ENCODE results near the gene MYOT. TPM values are rescaled to one million over a fixed set of nuclear protein-coding genes. Genes with fewer than 3 reads are reported as not detected.

MYOT gene
- total RNA-seq, 1 experiment from 2014 or later: not detected

DNA sequence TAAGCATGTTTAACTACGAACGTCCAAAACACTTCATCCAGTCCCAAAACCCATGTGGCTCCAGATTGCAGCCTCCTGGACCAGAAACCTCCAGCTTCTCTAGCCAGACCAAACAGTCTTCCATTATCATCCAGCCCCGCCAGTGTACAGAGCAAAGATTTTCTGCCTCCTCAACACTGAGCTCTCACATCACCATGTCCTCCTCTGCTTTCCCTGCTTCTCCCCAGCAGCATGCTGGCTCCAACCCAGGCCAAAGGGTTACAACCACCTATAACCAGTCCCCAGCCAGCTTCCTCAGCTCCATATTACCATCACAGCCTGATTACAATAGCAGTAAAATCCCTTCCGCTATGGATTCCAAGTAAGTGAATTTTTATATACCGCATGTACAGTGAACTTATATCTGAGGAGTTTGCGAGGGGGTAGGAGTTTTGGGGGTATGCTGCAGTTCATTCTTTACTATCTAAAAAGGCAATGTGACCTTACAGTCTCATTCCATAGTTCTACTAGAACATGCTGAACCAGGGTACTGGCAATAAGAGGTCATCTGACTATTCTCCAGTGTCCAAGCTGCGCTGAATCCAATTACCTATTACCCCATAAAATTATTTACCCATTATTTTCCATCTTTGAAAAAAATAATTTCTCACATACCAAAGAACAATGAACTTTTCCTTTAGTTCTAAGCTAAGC is 3.1 kb downstream of the MYOT start:
- no TSS peak for BruUV-seq (replicated peaks)
- Histone ChIP-seq H3K9me3 (ENCODE audit: insufficient read depth, low read depth) (no peaks in the 10 kb centered on the region), H4K20me1 (ENCODE audit: insufficient read depth) (no peaks in the 10 kb centered on the region), H3K27ac (no peak overlapping the region), H3K4me1 (replicated peaks; ENCODE audit: insufficient read depth) (no peaks in the 10 kb centered on the region), H3K27me3 (ENCODE audit: insufficient read depth, low read depth) (no peaks in the 10 kb centered on the region), H3K36me3 (ENCODE audit: low read depth) (no peaks in the 10 kb centered on the region), H3K9me2 (ENCODE audit: insufficient read depth) (no peaks in the 10 kb centered on the region), H3K79me2 (ENCODE audit: low read depth) (no peaks in the 10 kb centered on the region), H3F3A (ENCODE audit: insufficient read depth, low read depth) (no peaks in the 10 kb centered on the region), H2AFZ (no peak overlapping the region), H3K4me2 (no peak overlapping the region), H3K4me3 (no peak overlapping the region)
- ChIA-PET POLR2A (ENCODE audit: unreplicated experiment) (no interaction called here), CTCF (interaction anchor here (0.5 to 0.6 kb wide), 2 partner anchors 117 to 533 kb away, joined by 7 to 8 read pairs; partner anchors contain the start of gene HNRNPA0)
- intact Hi-C loops (cut with micrococcal nuclease; ENCODE audit: unreplicated experiment): no loop called here
- TF ChIP-seq EZH2 (IDR thresholded peaks at IDR 0.05; ENCODE audit: low read depth) (no peak), CTCF (conservative IDR thresholded peaks at IDR 0.05) (no peak)
- no peak for DNase-seq

GRCh38 chr5:137871571-137871970 is 3.9 kb downstream of the MYOT start:
- Histone ChIP-seq H3K79me2 (ENCODE audit: low read depth) (no peaks in the 10 kb centered on the region), H4K20me1 (ENCODE audit: insufficient read depth) (no peaks in the 10 kb centered on the region), H3F3A (ENCODE audit: insufficient read depth, low read depth) (no peaks in the 10 kb centered on the region), H3K27me3 (ENCODE audit: insufficient read depth, low read depth) (no peaks in the 10 kb centered on the region), H3K9me3 (ENCODE audit: insufficient read depth, low read depth) (no peaks in the 10 kb centered on the region), H3K4me3 (no peak overlapping the region), H3K36me3 (ENCODE audit: low read depth) (no peaks in the 10 kb centered on the region), H2AFZ (no peak overlapping the region), H3K4me1 (replicated peaks; ENCODE audit: insufficient read depth) (no peaks in the 10 kb centered on the region), H3K4me2 (no peak overlapping the region), H3K27ac (no peak overlapping the region), H3K9me2 (ENCODE audit: insufficient read depth) (no peaks in the 10 kb centered on the region)
- BruUV-seq (replicated peaks): no TSS peak
- no peak for DNase-seq
- intact Hi-C loops (cut with micrococcal nuclease; ENCODE audit: unreplicated experiment): no loop called here
- POLR2A ChIA-PET (ENCODE audit: unreplicated experiment): no interaction called here
- TF ChIP-seq EZH2 (IDR thresholded peaks at IDR 0.05; ENCODE audit: low read depth) (no peak), CTCF (conservative IDR thresholded peaks at IDR 0.05) (no peak)
- CTCF ChIA-PET: no interaction called here

DNA sequence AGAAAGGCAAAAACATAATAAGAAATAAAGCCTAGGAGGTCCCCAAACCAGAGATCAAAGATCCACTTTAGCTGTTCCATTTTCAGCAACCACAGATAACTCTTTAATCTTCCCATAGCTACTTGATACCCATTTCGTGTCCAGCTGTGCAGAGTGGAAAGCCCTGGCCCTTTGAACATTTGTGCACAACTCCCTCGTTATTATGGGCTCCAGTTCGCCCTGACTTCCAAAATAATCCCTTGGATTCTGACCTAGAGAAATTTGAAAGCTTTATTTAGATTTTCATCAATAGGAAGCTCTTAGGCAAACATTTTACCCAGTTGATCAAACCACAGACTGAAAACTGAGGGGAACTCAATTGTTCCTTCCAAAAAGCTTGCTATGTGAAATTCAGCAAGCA is 4.8 kb downstream of the MYOT start:
- no peak overlapping the region for H3K27ac ChIP-seq
- no peaks in the 10 kb centered on the region for H3K9me2 ChIP-seq (ENCODE audit: insufficient read depth)
- H3K9me3 ChIP-seq (ENCODE audit: insufficient read depth, low read depth): no peaks in the 10 kb centered on the region
- no peak overlapping the region for H3K4me2 ChIP-seq
- no peak overlapping the region for H3K4me3 ChIP-seq
- DNase-seq: no peak
- no peak overlapping the region for H2AFZ ChIP-seq
- no peaks in the 10 kb centered on the region for H3K4me1 ChIP-seq (replicated peaks; ENCODE audit: insufficient read depth)
- no peaks in the 10 kb centered on the region for H3K36me3 ChIP-seq (ENCODE audit: low read depth)
- CTCF ChIA-PET: no interaction called here
- H3F3A ChIP-seq (ENCODE audit: insufficient read depth, low read depth): no peaks in the 10 kb centered on the region
- POLR2A ChIA-PET (ENCODE audit: unreplicated experiment): interaction anchor here (0.7 kb wide), 1 partner anchor 63 kb away, joined by 3 read pairs; no protein-coding TSS in a partner anchor
- TF ChIP-seq EZH2 (IDR thresholded peaks at IDR 0.05; ENCODE audit: low read depth): no peak
- TF ChIP-seq CTCF (conservative IDR thresholded peaks at IDR 0.05): no peak
- no TSS peak for BruUV-seq (replicated peaks)
- intact Hi-C loops (cut with micrococcal nuclease; ENCODE audit: unreplicated experiment): no loop called here
- no peaks in the 10 kb centered on the region for H3K79me2 ChIP-seq (ENCODE audit: low read depth)
- H4K20me1 ChIP-seq (ENCODE audit: insufficient read depth): no peaks in the 10 kb centered on the region
- H3K27me3 ChIP-seq (ENCODE audit: insufficient read depth, low read depth): no peaks in the 10 kb centered on the region
